Subcutaneous adipose tissue (tissue), 4 donors: ENCODE results near the gene PCDHB3. TPM values are rescaled to one million over a fixed set of nuclear protein-coding genes. Genes with fewer than 3 reads are reported as not detected.

ENCODE experiments used
- CTCF ChIP-seq: fragments of 450-650 bp; IDR thresholded peaks from one replicate; pipeline ENCODE4 v1.5.1; 2016; ENCODE audit warnings: low read depth, mild to moderate bottlenecking, control low read depth, antibody characterized with exemption, moderate library complexity
- total RNA-seq, 4 donors: library from RNA; depleted of rRNA; stranded (reverse); fragments of >200 nt; gene quantifications; one replicate each; pipeline ENCODE4 v1.1.0, GENCODE V29; 2016

The PCDHB3 gene
- total RNA-seq = 1 to 10 TPM in 3 of 4 donors, under 1 TPM in 1; 0.85 to 3.8 (median 2.4) TPM

GRCh38 chr5:141100243-141100805, at the start of gene PCDHB3:
Gene PCDHB3 (plus strand): TSS chr5:141100473. CDS start chr5:141100650, 177 bp downstream.
- TF ChIP-seq CTCF = no peak

GRCh38 chr5:141050622-141051520, 49.4 kb upstream of the PCDHB3 start, which contains the start of gene PCDHB1:
Gene PCDHB1 (plus strand): TSS chr5:141051374. CDS start chr5:141051471, 97 bp downstream.
- TF ChIP-seq CTCF = no peak

GRCh38 chr5:141051521-141051866, 48.8 kb upstream of the PCDHB3 start:
- no peak for TF ChIP-seq CTCF

- TF ChIP-seq CTCF = no peak
Measured at GRCh38 chr5:141077826-141078225, 22.4 kb upstream of the PCDHB3 start.

GRCh38 chr5:141082228-141082627, 18.0 kb upstream of the PCDHB3 start:
- no peak for TF ChIP-seq CTCF

- TF ChIP-seq CTCF = no peak
Measured at GRCh38 chr5:141084487-141084989, 15.7 kb upstream of the PCDHB3 start.

- no peak for TF ChIP-seq CTCF
Measured at GRCh38 chr5:141094481-141095262, 5.6 kb upstream of the PCDHB3 start, which contains the start of gene PCDHB2. Gene PCDHB2 (plus strand): TSS chr5:141094615. CDS start chr5:141094791, 176 bp downstream.
